LNCaP clone FGC (cell line): ENCODE results near the gene NFS1.
A peak's percentile ranks its signal among the peaks of the same experiment; 100 is the strongest.

Experiments
- DNase-seq: peaks from one replicate; pipeline ENCODE4 v3.0.0-alpha.2; 2011; ENCODE audit warnings: low read depth
- H3K4me3 ChIP-seq: 2 replicates; pipeline ENCODE4 v1.5.1; 2011; ENCODE audit warnings: mild to moderate bottlenecking, low read depth, low read length, control low read depth
- TF ChIP-seq, protein P1 (sequence below): IDR thresholded peaks from 2 replicates; pipeline ENCODE4 v1.5.1; 2012; ENCODE audit warnings: mild to moderate bottlenecking; ENCODE audit not compliant: control insufficient read depth, insufficient read depth; ENCODE audit errors: extremely low read depth

The NFS1 gene

GRCh38 chr20:35662551-35662950 lies 36.6 kb downstream of the NFS1 start:
- H3K4me3 ChIP-seq = peak overlapping the region; percentile 81
- DNase-seq = no peak
- TF ChIP-seq, protein P1, sequence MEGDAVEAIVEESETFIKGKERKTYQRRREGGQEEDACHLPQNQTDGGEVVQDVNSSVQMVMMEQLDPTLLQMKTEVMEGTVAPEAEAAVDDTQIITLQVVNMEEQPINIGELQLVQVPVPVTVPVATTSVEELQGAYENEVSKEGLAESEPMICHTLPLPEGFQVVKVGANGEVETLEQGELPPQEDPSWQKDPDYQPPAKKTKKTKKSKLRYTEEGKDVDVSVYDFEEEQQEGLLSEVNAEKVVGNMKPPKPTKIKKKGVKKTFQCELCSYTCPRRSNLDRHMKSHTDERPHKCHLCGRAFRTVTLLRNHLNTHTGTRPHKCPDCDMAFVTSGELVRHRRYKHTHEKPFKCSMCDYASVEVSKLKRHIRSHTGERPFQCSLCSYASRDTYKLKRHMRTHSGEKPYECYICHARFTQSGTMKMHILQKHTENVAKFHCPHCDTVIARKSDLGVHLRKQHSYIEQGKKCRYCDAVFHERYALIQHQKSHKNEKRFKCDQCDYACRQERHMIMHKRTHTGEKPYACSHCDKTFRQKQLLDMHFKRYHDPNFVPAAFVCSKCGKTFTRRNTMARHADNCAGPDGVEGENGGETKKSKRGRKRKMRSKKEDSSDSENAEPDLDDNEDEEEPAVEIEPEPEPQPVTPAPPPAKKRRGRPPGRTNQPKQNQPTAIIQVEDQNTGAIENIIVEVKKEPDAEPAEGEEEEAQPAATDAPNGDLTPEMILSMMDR = no peak

DNA sequence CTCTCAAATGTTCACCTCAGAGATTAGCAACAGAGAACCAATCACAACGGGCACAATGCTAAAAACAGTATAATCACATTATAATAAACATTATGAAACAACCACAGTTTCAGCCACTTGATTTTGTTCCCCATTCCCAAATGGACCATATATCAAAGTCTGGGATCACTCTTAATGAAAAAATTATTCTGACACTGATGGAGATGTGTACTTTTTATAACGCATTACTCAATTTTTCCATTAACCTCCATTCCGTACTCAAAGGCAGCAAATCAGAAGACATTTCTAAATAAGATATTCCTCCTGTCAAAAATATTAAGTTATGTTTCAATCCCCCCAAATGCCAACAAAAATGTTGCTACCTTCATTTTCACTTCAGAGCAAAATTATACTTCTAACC lies 37.2 kb downstream of the NFS1 start:
- H3K4me3 ChIP-seq = no peak overlapping the region
- DNase-seq = no peak
- TF ChIP-seq, protein P1 = no peak

DNA sequence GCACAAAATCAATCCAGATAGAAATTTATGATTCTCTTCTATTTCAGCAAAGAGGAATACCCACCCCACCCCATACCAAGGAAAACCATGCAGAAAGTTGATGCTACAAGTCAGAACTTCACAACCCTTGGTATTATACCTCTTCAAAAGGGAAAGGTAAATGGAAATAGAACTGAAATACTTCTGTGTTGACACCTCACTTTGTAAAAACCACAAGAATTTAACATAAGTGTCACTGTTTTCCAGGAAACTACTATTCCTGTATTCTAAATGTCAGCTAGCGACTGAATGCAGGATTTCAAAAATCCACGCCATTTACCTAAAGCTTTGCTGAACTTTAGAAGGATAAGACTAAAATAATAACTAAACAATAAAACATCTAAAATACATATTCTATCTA lies 38.1 kb downstream of the NFS1 start:
- TF ChIP-seq, protein P1 = no peak
- no peak overlapping the region for H3K4me3 ChIP-seq
- no peak for DNase-seq

DNA sequence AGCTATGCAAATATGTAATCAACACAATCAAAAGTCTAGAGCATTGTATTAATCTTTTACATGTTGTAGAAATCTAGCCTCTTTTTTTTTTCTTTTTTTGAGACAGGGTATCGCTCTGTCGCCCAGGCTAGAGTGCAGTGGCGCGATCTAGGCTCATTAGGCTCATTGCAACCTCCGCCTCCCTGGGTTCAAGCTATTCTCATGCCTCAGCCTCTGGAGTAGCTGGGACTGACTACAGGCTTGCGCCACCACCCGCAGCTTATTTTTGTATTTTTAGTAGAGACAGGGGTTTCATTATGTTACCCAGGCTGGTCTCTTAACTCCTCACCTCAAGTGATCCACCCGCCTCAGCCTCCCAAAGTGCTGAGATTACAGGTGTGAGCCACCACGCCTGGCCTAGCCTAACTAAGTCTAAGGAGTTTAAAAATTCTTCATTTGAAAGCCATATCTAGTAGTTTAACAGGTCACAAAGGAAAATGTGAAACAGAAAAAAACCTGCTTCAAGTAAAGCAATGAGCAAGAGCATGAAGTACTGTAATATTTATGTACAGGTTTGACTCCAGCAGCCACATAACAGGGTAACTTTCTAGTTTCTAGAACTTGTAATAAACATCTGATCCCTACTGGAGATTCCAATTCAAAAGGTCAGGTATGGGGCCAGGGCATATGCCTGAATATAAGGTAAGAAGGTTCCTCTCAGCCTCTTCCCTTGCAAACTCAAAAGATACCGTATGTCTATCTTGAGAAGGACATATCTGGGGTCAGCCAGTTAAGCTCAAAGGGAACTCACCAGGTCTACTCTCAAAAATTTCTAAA lies 38.8 kb downstream of the NFS1 start:
- TF ChIP-seq, protein P1 = no peak
- no peak overlapping the region for H3K4me3 ChIP-seq
- no peak for DNase-seq

- TF ChIP-seq, protein P1 = no peak
- H3K4me3 ChIP-seq = no peak overlapping the region
- DNase-seq = no peak
Observed at GRCh38 chr20:35657271-35657670, 41.9 kb downstream of the NFS1 start.

- DNase-seq = no peak
Observed at GRCh38 chr20:35654415-35654814, 44.7 kb downstream of the NFS1 start.

More at GRCh38 chr20:35654415-35654814, 44.7 kb downstream of the NFS1 start:
- H3K4me3 ChIP-seq = no peak overlapping the region
- TF ChIP-seq, protein P1 = no peak
